NCI-H82 treated with DMSO at 0.1 percent for 48 hours (cell line): Measurements from ENCODE around the gene ZNF439.
A peak's percentile ranks its signal among the peaks of the same experiment; 100 is the strongest.
"Not testable (repeated sequence)": the region's sequence is repeated elsewhere in the genome, so short reads cannot be mapped to it uniquely, and the experiment has no call there.

Source experiments
- DNase-seq: peaks from one replicate; lab custom pipeline; 2025; ENCODE audit not compliant: unreplicated experiment; lab: John Stamatoyannopoulos, UW

Gene ZNF439

DNA sequence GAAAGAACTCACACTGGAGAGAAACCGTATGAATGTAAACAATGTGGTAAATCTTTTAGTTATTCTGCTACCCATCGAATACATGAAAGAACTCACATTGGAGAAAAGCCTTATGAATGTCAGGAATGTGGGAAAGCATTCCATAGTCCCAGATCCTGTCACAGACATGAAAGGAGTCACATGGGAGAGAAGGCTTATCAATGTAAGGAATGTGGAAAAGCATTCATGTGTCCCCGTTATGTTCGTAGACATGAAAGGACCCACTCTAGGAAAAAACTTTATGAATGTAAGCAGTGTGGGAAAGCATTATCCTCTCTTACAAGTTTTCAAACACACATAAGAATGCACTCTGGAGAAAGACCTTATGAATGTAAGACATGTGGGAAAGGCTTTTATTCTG lies 19.2 kb downstream of the ZNF439 start:
- DNase-seq: not testable (repeated sequence)

DNA sequence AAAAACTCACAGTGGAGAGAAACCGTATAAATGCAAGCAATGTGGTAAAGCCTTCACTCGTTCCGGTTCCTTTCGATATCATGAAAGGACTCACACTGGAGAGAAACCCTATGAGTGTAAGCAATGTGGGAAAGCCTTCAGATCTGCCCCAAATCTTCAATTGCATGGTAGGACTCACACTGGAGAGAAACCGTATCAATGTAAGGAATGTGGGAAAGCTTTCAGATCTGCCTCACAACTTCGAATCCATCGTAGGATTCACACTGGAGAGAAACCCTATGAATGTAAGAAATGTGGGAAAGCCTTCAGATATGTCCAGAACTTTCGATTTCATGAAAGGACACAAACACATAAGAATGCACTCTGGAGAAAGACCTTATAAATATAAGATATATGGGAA lies 19.7 kb downstream of the ZNF439 start:
- DNase-seq: no peak

DNA sequence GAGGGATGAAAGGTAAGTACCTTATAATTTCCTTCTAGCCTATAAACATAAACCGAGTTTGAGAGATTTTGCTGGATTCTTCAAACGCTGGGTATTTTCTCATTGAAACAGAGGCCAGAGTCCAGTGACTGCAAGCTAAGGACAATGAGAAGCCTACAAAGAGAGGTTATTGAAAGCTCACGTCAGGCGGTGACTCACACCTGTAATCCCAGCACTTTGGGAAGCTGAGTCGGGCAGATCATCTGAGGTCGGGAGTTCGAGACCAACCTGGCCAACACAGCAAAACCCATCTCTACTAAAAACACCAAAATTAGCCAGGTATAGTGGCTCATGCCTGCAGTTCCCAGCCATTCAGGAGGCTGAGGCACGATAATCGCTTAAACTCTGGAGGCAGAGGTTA lies 24.1 kb downstream of the ZNF439 start:
- no peak for DNase-seq

DNA sequence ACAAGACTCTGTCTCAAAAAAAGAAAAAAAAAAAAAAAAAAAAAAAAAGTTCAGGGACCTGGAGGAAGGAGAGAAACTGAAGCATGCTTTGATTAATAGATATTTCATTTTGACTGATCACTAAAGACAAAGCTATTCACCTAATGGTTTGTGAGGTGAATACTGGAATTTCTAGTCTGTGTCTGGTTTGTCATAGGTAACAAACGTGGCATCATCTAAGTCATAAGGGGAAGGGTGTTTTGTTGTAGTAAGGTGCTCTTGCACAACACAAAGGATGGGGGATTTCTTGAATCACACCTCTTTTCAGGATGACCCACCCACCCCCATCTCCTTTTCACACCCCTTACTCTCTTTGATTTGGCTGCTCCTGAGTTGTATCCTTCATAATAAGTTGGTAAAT lies 25.2 kb downstream of the ZNF439 start:
- no peak for DNase-seq

DNA sequence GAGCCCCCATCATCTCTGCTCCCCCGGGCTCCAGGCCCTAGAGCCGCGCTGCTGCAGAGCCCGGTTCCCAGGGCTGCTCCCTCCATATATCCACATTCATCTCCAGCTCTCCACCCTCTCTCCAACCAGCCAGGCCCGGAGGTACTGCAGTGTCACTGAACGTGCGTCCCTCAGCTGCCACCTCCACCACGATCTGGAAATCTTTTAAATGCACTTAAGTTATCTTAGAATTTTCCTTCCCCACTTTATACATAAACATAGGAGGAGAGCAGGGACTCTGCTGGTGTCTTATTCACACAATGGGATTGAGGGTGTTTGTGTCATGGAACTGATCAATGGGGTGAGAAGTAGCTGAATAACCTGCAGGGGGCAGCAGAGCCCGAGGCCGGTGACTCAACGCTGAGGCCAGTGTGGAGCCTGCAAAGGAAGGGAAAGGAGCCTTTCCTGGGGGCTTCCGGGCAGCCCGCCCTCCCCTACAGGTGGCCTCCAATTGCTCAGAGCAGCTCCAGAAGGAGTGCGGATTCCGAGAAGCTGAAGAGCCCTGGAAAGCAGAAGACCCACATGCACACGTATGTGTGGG lies 31.3 kb downstream of the ZNF439 start:
- DNase-seq: not testable (repeated sequence)

DNA sequence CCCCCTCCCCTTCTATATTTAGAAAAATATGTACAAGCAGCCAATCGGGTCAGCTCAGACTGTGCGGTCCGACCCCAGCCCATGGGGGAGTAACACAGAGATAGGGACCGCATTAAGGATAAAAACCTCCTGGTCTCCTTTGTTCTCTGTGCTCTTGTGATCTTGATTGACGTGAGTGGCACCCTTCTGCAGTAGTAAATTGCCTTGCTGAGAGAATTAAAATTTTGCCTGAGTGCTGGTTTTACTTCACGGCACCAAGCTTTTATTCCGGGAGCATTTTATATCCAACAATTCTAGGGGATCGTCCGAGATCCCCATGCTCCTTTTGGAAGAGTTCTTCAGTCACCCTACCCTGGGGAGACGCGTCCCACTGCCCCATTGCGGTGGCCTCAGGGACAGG lies 32.1 kb downstream of the ZNF439 start:
- no peak for DNase-seq

DNA sequence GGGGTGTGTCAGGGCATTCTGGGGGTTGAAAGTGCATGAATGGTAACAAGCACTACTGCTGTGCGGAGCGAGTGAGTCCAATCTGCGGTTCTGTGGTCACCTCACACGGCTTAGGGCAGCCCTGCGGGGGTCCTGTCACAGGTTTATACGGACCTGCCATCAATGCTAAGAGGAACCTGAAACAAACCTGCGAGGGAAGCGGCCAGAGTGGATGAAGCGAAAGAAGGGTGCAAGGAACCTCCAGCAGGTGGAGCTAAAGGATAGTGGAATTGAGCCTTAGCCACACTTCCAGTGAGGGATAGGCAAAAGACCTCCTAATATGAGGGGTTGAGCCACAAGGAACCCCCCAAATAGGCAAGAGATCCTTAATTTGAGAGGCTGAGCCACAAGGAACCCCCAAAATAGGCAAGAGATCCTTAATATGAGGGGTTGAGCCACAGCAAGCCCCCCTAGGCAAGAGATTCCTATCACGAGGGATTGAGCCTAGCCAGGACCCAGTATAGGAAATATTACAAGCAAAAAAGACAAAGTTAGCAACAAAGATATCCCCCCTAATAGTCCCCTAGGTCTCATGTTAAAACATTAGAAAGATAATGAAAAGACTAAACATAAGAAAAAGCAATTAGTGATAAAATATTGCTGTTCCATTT lies 32.8 kb downstream of the ZNF439 start:
- peak; percentile 29 for DNase-seq

DNA sequence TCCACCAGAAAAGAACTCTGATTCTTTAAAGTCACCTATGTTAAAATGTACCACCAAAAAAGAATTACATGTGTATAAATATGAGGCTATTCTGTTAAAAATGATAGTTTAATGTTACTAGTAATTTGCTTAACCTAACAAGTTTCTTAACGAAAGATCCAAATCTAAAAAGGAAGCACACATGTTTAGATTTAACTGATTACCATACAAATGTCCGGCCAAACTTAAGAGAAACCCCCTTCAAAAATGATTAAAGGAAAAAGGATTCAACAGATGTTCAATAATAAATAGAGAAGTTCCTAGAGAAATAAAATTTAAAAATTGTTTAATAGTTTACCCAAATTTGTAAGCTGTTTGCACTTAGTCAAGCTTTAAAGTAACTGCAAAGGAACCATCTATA lies 34.1 kb downstream of the ZNF439 start:
- no peak for DNase-seq

DNA sequence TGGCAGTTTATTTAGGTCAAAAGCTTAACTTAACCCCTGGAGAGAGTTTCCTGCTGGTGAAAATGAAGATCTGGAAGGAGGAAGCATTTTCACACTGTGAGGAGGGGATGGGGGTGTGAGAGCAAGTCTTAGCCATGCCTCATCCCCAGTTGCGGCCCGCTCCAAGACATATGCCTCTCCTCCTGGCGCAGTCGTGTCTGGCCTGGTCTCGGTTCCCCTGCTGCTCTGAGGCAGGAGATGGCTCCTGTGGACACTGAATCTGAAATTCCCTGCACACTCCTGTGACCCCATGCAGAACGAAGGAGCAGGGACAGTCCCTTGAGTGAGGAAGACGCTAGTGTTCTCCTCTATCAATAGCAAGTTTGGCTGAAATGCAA lies 38.7 kb downstream of the ZNF439 start:
- DNase-seq: no peak

DNA sequence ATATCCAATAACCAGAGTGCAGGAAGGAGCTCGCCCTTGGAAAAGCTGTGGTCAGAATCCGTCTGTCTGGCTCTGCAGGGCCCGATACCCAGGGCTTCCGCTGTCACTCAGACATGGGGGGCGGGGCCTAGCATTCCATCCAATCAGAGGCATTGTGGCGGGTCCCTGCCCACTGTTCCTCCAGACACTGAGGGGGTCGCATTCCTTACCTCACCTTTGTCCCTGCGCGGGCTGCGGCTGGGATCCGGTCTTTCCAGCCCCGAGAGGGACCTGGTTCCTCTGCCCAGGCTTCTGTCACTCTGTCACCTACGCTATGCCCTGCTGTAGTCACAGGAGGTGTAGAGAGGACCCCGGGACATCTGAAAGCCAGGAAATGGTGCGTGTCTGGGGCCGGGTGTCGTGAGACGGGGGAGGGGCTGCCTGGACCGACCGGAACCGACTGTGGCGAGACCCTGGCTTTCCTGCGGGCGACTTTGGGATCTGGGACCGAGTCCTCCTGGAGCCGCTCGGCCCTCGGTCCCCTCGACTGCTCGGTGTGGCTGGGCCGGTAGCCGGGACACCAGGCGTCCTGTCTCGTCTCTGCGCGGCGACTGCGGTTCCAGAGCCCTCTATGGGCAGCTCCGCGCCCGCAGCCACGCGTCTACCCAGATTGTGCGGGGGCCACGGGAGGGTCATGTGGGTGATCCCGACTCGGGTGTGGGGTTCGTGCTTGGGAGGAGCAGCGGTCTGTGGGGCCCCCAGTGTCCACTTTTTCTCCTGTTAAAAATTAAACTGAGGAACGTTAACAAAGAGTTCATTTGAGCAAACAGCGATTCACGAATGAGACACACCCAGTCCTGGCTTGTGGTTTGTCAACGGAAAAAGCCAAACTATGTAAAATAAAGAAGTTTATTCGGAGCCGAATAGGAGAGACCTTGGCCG lies 39.3 kb downstream of the ZNF439 start, which contains the start of gene ZNF69:
Gene ZNF69, plus strand, starts transcription at position 172 of the 921 bp plus-strand sequence. Its CDS starts 142 bp downstream, at position 314.
- DNase-seq: peak; percentile 4

DNA sequence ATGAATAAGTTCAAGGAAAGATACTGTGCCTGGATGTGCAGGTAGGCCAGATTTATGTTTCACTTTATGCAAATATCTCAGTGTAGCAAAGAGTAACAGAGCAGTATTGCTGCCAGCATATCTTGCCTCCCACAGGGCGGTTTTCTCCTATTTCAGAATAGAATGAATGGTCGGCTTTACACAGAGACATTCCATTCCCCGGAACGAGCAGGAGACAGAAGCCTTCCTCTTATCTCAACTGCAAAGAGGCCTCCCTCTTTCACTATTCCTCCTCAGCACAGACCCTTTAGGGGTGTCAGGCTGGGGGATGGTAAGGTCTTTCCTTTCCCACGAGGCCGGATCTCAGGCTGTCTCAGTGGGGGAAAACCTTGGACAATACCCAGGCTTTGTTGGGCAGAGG lies 41.4 kb downstream of the ZNF439 start:
- DNase-seq: not testable (repeated sequence)

DNA sequence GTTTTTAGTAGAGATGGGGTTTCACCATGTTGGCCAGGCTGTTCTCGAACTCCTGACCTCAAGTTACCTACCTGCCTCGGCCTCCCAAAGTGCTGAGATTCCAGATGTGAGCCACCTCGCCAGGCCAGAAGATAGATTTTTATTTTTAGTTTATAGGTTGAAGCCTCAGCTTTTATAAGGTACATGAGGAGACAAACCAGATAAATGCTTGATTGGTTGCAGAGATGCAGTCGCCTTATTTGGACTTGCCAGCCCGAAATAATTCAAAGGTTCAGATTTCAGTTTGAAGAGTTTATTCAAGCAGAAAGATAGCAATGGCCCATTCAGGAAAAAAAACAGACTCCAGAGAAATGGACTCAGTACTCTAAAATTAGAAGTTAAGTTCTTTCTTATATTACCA lies 42.1 kb downstream of the ZNF439 start:
- DNase-seq: no peak

DNA sequence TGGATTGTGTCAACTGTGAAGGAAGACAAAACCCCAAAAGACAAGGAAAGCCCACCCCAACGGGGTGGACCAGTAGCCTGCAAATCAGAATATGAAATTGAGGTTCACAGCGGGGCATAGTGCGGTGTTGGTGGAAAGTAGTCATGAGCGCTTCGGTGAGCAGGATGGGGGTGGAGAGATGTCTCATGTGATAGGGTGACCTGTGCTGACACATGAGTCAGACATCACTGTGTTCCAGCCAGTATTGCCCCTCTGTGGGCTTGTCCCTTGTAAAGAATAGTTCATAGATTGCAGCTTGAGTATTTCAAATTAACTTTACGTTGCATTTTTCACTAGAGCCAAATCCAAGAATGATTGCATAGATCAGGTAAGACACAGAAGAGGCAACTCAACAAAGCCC lies 46.3 kb downstream of the ZNF439 start:
- DNase-seq: no peak

DNA sequence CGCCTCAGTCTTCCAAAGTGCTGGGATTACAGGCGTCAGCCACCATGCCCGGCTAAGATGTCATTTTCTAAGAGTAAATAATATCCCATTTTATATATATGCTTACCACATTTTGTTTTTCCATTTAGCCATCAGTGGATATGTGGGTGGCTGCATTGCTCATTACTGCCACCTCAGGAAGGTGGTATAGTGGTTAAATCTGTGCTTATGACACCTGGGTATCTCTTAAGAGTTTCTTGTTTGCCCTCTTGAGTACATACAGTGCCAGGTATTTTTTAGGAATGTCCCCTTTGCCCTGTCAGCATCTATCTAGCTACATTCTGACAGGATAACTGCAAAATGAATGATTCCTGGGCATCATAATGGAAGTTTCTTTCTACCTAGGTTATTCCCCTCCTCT lies 53.7 kb downstream of the ZNF439 start:
- no peak for DNase-seq

DNA sequence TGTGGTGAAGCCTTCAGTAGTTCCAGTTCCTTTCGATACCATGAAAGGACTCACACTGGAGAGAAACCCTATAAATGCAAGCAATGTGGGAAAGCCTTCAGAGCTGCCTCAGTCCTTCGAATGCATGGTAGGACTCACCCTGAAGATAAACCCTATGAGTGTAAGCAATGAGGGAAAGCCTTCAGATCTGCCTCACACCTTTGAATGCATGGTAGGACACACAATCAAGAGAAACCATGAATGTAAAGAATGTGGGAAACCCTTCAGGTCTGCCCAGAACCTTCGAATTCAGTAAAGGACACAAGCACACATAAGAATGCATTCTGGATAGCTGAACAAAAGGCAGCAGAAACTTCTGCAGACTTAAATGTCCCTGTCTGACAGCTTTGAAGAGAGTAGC lies 57.4 kb downstream of the ZNF439 start:
- no peak for DNase-seq

DNA sequence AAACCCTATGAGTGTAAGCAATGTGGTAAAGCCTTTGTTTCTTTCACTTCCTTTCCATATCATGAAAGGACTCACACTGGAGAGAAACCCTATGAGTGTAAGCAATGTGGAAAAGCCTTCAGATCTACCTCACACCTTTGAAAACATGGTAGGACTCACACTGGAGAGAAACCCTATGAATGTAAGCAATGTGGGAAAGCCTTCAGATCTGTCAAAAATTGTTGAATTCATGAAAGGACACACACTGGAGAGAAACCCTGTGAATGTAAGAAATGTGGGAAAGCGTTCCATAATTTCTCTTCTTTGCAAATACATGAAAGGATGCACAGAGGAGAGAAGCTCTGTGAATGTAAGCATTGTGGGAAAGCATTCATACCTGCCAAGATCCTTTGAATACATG lies 63.4 kb downstream of the ZNF439 start:
- not testable (repeated sequence) for DNase-seq

DNA sequence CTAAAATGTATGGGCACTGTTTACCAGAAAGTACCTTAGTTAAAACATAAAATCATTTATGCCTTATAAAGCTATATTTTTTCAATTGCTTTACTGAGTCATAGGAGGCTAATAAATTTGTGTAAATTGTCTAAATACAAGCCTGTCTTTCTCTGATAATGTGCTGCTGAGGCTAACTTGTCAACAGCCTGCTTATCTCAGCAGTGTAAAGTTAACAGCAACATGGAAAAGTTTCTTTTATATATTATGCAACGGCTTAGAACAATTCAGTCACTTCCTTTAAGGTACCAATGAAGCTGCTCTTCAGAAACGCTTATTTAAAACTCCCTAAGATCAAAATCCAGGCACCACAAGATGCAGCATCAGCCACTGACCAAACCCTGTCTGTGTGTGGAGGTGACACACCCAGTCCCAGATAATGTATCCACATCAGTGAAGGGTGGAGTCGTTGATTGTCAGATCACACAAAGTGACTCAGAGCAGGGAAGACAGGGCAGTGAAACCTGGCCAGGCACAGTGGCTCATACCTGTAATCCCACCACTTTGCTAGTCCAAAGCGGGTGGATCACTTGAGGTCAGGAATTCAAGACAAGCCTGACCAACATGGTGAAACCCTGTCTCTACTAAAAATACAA lies 66.0 kb downstream of the ZNF439 start:
- DNase-seq: not testable (repeated sequence)
